Endothelial cell of umbilical vein (primary cell): ENCODE data around the gene LDHA. TPM values are rescaled to one million over a fixed set of nuclear protein-coding genes. Genes with fewer than 3 reads are reported as not detected.

Source experiments
- BruUV-seq: library from RNA; stranded (reverse); fragments of 400-500 nt; replicated peaks from 2 replicates; lab custom pipeline; 2021; lab: Mats Ljungman, UMichigan
- CTCF ChIA-PET: fragments of 300-600, 350-600 bp; sonication (Branson Sonifier 250); formaldehyde crosslinking; loops from one replicate; lab custom pipeline; 2021; ENCODE audit warnings: antibody characterized with exemption, inconsistent platforms; lab: Charles Lee
- POLR2A ChIA-PET: fragments of 300-600, 350-600 bp; sonication (Branson Sonifier 250); formaldehyde crosslinking; loops from one replicate; lab custom pipeline; 2021; ENCODE audit warnings: antibody characterized with exemption, inconsistent platforms; lab: Charles Lee
- DNase-seq: peaks from one replicate; pipeline ENCODE4 v3.0.0-alpha.2; 2011; ENCODE audit warnings: low read depth, low spot score
- FAIRE-seq: peaks from 2 replicates; lab custom pipeline; 2011; peaks lifted over from hg19 to GRCh38; lab: Jason Lieb, UNC
- H2AFZ ChIP-seq: 2 replicates; pipeline ENCODE4 v1.6.0; 2012; ENCODE audit warnings: low read depth, low read length, control low read depth, inconsistent platforms
- H3K27ac ChIP-seq: 2 replicates; pipeline ENCODE4 v1.5.1; 2011; ENCODE audit warnings: low read depth, mild to moderate bottlenecking, control low read depth, low read length, moderate library complexity; ENCODE audit not compliant: insufficient read depth
- H3K27me3 ChIP-seq, 2 experiments: 2 replicates each; pipeline versions ENCODE4 v1.6.0 to v1.6.1; 2011; ENCODE audit warnings: low read length in 2 of 2, mixed read lengths in 1 of 2; ENCODE audit not compliant: control insufficient read depth in 2 of 2, insufficient read depth in 2 of 2
- H3K36me3 ChIP-seq, 2 experiments: 2 replicates in 1 of 2; 3 replicates in 1 of 2; pipeline ENCODE4 v1.5.1; 2011; ENCODE audit warnings: low read length in 2 of 2, mild to moderate bottlenecking in 1 of 2, moderate library complexity in 1 of 2; ENCODE audit not compliant: control insufficient read depth in 2 of 2, insufficient read depth in 2 of 2; ENCODE audit errors: extremely low read depth in 1 of 2
- H3K4me1 ChIP-seq: 3 replicates; pipeline ENCODE4 v1.5.1; 2011; ENCODE audit warnings: mild to moderate bottlenecking, low read length; ENCODE audit not compliant: control insufficient read depth, insufficient read depth; ENCODE audit errors: extremely low read depth
- H3K4me2 ChIP-seq: 2 replicates; pipeline ENCODE4 v1.6.1; 2011; ENCODE audit warnings: low read length, control low read depth, mixed read lengths; ENCODE audit not compliant: insufficient read depth
- H3K4me3 ChIP-seq, 3 experiments: fragments of 200-600 bp in 1 of 3; sonication (generic), shearing (Covaris generic) in 1 of 3; replicated peaks in 1 of 3; 2 replicates each; pipeline ENCODE4 v1.5.1; 2011 to 2016; ENCODE audit warnings: control low read depth in 3 of 3, low read length in 3 of 3, mild to moderate bottlenecking in 2 of 3, inconsistent platforms in 1 of 3, low read depth in 1 of 3, moderate library complexity in 1 of 3; ENCODE audit not compliant: insufficient read depth in 1 of 3
- H3K79me2 ChIP-seq: 2 replicates; pipeline ENCODE4 v1.6.0; 2012; ENCODE audit warnings: low read length, inconsistent platforms; ENCODE audit not compliant: control insufficient read depth, insufficient read depth
- H3K9ac ChIP-seq: replicated peaks from 2 replicates; pipeline ENCODE3; 2011; ENCODE audit warnings: low read length, control low read depth; ENCODE audit not compliant: insufficient read depth; ENCODE audit errors: extremely low read depth
- H3K9me1 ChIP-seq: replicated peaks from 3 replicates; pipeline ENCODE4 v1.6.0; 2011; ENCODE audit warnings: mild to moderate bottlenecking, low read length; ENCODE audit not compliant: control insufficient read depth, insufficient read depth; ENCODE audit errors: extremely low read depth
- H3K9me3 ChIP-seq: replicated peaks from 2 replicates; pipeline ENCODE4 v1.5.1; 2012; ENCODE audit warnings: low read length, inconsistent platforms; ENCODE audit not compliant: control insufficient read depth, insufficient read depth
- H4K20me1 ChIP-seq: replicated peaks from 2 replicates; pipeline ENCODE3; 2011; ENCODE audit warnings: mild to moderate bottlenecking, low read length; ENCODE audit not compliant: control insufficient read depth, insufficient read depth; ENCODE audit errors: extremely low read depth
- FOS ChIP-seq: IDR thresholded peaks from 2 replicates; pipeline ENCODE4 v1.6.1; 2011; ENCODE audit warnings: mild to moderate bottlenecking, low read length, moderate library complexity, borderline replicate concordance; ENCODE audit not compliant: insufficient read depth
- GATA2 ChIP-seq: IDR thresholded peaks from 2 replicates; pipeline ENCODE4 v1.7.0; 2011; ENCODE audit warnings: low read depth, mild to moderate bottlenecking, moderate library complexity, mixed read lengths, low read length; ENCODE audit not compliant: insufficient read length, insufficient read depth
- MYC ChIP-seq: IDR thresholded peaks from one replicate; pipeline ENCODE4 v1.6.1; 2011; ENCODE audit warnings: mild to moderate bottlenecking, low read depth, low read length
- POLR2AphosphoS5 ChIP-seq: IDR thresholded peaks from 2 replicates; pipeline ENCODE4 v1.6.1; 2012; ENCODE audit warnings: low read depth, mild to moderate bottlenecking, control low read depth, low read length, moderate library complexity; ENCODE audit not compliant: insufficient read depth
- dilution Hi-C: fragments of 300-500 bp; cut with MboI; formaldehyde crosslinking; loops from one replicate; pipeline ENCODE4 v1.15.0; 2019; ENCODE audit warnings: low sequenced_read_pairs; ENCODE audit not compliant: extremely low pct_ligation_motif_present
- intact Hi-C: fragments of 100-400 bp; cut with micrococcal nuclease; formaldehyde crosslinking; loops from one replicate; pipeline ENCODE4 v1.10.0; 2022
- polyA plus RNA-seq, 4 experiments: library from polyadenylated mRNA; depleted of rRNA in 3 of 4; stranded (reverse) in 3 of 4; unstranded in 1 of 4; fragments of >200 nt; gene quantifications; 2 replicates each; pipeline versions ENCODE4 v1.2.1 to v1.2.3, GENCODE V29; 2011 to 2012; ENCODE audit warnings: missing spikeins in 1 of 4
- total RNA-seq: library from RNA; stranded (reverse); gene quantifications from 2 replicates; pipeline ENCODE4 v1.2.3, GENCODE V29; 2021
- TF ChIP-seq, protein P1 (sequence below), 2 donors: IDR thresholded peaks; 1 replicate in 1 of 2; 2 replicates in 1 of 2; pipeline ENCODE4 v1.5.1; 2011; ENCODE audit warnings: low read length in 2 of 2, mild to moderate bottlenecking in 2 of 2, moderate library complexity in 2 of 2, control low read depth in 1 of 2, inconsistent platforms in 1 of 2, low read depth in 1 of 2; ENCODE audit not compliant: insufficient read depth in 1 of 2; ENCODE audit errors: extremely low read depth in 1 of 2

Gene LDHA
- total and polyA plus RNA-seq, 2 donors (not counting 3 experiments of a cell fraction or from before 2014, with no cell fraction given), result 265 to 537 TPM

DNA sequence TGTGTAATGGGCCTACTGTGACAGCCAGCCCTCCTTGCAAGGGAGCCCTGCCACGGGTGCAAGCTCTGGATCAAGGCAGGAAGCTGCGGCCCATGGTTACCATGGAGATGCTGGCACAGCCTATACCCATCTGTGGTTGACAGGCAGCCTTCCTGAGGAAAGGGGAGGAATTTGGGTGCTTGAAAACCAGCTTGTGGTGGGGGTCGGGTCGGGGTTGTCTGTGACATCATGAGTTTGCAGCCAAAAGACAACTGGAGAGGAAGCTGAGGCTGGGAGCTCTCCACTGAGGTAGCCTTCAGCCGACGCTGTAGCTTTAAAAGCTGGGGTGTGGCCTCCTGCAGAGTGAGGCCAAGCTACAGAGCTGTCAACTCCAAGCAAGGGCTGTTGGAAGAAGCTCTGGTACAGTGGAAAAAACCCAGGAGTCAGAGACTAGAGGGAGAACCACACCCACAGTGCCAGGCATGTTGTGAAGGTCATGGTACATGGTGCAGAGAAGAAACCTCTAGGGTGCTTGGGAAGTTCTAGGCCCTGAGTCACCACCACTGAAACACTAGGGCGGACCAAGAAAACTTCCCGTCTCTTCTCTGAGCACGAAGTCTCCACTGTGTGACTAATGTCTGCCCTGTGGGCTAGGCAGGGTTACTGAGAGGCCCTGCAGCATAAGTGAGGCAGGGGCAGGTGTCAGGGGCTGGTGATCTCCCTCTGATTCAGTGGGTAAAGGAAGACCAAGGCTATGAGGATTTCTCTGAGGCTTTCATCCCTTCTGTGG lies 10.8 kb upstream of the LDHA start:
- no peak for FAIRE-seq
- CTCF ChIA-PET, result interaction anchor here (0.9 to 3.5 kb wide), 6 partner anchors 11 to 339 kb away, joined by 4 to 27 read pairs (median 5); partner anchors contain the start of genes LDHA and LDHC
- H3K9me3 ChIP-seq, result no peaks in the 10 kb centered on the region
- peak; percentile 71 for DNase-seq
- H3K9ac ChIP-seq, result peak overlapping the region; percentile 53
- H3K4me3 ChIP-seq, result no peak overlapping the region
- no peaks in the 10 kb centered on the region for H3K9me1 ChIP-seq
- POLR2A ChIA-PET, result interaction anchor here (2.3 kb wide), 1 partner anchor 12 kb away, joined by 31 read pairs; the partner anchor contains the start of gene LDHA
- H3K4me1 ChIP-seq, result peaks cover 20% of the 10 kb centered on the region
- peak; percentile 3 for TF ChIP-seq POLR2AphosphoS5
- TF ChIP-seq MYC, result no peak
- TF ChIP-seq GATA2, result no peak
- peak; percentile 91 for TF ChIP-seq FOS
- TF ChIP-seq, protein P1, sequence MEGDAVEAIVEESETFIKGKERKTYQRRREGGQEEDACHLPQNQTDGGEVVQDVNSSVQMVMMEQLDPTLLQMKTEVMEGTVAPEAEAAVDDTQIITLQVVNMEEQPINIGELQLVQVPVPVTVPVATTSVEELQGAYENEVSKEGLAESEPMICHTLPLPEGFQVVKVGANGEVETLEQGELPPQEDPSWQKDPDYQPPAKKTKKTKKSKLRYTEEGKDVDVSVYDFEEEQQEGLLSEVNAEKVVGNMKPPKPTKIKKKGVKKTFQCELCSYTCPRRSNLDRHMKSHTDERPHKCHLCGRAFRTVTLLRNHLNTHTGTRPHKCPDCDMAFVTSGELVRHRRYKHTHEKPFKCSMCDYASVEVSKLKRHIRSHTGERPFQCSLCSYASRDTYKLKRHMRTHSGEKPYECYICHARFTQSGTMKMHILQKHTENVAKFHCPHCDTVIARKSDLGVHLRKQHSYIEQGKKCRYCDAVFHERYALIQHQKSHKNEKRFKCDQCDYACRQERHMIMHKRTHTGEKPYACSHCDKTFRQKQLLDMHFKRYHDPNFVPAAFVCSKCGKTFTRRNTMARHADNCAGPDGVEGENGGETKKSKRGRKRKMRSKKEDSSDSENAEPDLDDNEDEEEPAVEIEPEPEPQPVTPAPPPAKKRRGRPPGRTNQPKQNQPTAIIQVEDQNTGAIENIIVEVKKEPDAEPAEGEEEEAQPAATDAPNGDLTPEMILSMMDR (IDR thresholded peaks at IDR 0.05; ENCODE audit: extremely low read depth in 1 of 2, insufficient read depth in 1 of 2, low read depth in 1 of 2, low read length in 2 of 2), result no peak
- no peaks in the 10 kb centered on the region for H3K27me3 ChIP-seq
- no peaks in the 10 kb centered on the region for H3K79me2 ChIP-seq
- BruUV-seq, result no TSS peak
- peak overlapping the region; percentile 86 for H2AFZ ChIP-seq
- intact Hi-C loops (loop anchor here (1.0 kb wide), 2 partner anchors 11 to 61 kb away; partner anchors contain the start of genes GTF2H1, HPS5 and LDHA), dilution Hi-C loops (no loop called here)
- peak overlapping the region; percentile 17 for H3K4me2 ChIP-seq
- H3K36me3 ChIP-seq, result no peaks in the 10 kb centered on the region
- H3K27ac ChIP-seq, result peak overlapping the region; percentile 67
- no peaks in the 10 kb centered on the region for H4K20me1 ChIP-seq
